GM18507 (cell line): Measurements from ENCODE around the gene UBE2U.
A peak's percentile ranks its signal among the peaks of the same experiment; 100 is the strongest.

Source experiments
- DNase-seq: peaks from one replicate; pipeline ENCODE4 v3.0.0; 2011; ENCODE audit warnings: low read depth; ENCODE audit not compliant: insufficient read length; ENCODE audit errors: extremely low spot score
- FAIRE-seq: peaks from 2 replicates; lab custom pipeline; 2011; peaks lifted over from hg19 to GRCh38; lab: Jason Lieb, UNC

UBE2U gene

GRCh38 chr1:64268653-64269557 lies 65.5 kb downstream of the UBE2U start:
- peak; percentile 22 for DNase-seq
- FAIRE-seq, result peak; percentile 63

GRCh38 chr1:64269558-64269884 lies 66.1 kb downstream of the UBE2U start:
- DNase-seq (no peak), FAIRE-seq (no peak)

DNA sequence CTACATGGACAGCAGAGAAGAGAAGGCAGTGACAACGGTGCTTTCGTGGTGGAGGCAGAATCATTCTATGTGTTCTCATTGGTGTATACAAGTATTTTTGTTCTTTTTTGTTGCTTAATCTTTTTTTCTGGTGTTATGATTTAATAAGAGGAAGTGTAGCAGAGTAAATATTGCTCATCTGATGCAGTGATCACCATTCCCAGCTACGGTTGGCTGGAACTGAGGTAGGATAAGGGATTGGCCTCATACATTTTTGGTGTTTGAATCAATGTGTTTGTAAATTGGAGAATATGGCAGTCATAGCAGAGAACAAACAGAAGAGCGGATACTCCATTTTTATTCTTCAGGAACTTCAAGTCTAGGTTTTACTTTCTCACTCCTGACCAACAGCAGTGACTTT lies 76.6 kb downstream of the UBE2U start:
- FAIRE-seq (no peak), DNase-seq (no peak)

DNA sequence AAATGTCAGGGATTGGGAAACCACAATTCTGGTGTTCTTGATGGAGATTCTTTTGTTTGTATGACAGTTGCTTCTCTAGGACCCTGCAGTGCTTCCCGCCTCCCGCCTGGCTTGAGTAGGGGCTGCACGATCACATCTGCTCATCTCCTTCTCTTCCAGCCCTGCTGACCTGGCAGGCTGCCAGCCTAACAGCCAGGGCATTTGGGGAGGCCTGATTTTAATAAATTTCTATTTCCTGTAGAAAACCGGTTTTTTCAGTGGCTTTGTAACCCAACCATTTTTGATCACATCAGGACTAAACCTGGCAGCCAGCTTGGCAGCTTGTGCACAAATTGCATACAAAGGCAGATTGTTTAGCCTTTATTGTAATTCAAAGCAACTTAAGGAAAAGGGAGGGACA lies 78.9 kb downstream of the UBE2U start:
- FAIRE-seq, result no peak
- DNase-seq, result no peak

DNA sequence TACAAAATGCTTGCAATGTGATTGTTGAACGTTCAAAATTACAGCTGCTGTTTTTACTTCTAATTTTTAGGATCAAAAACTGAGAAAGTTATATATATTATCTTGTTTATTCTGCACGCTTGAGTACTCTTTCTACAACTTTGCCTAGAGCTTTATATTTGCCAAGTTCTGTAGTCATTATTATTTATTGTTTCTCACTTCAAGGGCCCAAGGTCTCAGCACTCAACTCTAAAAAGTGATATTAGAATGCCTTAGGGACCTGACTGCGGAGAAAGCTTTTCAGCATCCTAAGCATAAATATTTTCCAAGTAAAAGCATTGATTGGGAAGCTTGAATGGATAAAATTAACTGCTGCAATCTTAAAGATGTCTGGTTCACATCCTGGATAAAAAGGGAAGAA lies 83.6 kb downstream of the UBE2U start:
- FAIRE-seq, result no peak
- no peak for DNase-seq

GRCh38 chr1:64290420-64290819 lies 87.0 kb downstream of the UBE2U start:
- FAIRE-seq (no peak), DNase-seq (no peak)

DNA sequence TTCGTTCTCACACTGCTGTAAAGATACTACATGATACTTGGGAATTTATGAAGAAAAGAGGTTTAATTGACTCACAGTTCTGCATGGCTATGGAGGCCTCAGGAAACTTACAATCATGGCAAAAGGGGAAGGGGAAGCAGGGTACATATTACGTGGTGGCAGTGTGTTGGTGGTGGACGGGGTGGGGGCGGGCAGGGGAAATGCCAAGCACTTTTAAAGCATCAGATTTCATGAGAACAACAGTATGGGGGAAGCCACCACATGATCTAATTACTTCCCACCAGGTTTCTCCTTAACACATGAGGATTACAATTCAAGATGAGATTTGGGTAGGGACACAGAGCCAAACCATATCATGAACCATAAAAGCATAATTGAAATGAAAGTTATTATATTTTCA lies 88.5 kb downstream of the UBE2U start:
- FAIRE-seq, result no peak
- DNase-seq, result no peak

DNA sequence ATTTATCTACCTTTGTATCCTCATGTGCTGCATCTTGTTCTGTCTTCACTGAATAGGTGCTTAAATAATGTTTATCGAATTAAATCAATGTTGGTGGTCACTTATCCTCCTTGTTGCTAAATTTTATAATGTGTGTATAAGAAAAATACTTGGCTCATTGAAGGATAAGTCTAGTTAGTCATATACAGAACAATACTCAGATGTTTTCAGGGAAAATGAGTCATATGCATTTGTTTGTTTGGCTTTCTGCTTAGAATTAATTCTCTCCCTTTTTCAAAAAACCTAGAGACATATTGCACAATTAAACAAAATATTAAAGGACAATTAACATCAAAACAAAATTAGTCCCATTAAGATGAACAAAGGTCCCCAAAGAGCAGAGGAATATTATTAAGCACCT lies 89.0 kb downstream of the UBE2U start:
- FAIRE-seq (no peak), DNase-seq (no peak)

DNA sequence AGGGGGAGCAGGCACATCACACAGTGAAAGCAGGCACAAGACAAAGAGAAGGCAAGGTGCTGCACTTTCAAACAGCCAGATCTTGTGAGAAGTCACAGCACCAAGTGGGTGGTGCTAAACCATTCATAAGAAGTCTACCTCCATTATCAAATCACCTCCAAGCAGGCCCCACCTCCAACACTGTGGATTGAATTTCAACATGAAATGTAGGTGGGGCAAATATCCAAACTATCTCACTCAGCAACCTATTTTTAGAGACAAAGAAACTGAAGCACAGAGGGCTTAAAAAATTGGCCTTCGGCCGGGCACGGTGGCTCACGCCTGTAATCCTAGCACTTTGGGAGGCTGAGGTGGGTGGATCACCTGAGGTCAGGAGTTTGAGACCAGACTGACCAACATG lies 90.4 kb downstream of the UBE2U start:
- FAIRE-seq, result no peak
- no peak for DNase-seq

- FAIRE-seq, result no peak
These were observed 91.7 kb downstream of the UBE2U start for GRCh38 chr1:64295136-64295535.

DNA sequence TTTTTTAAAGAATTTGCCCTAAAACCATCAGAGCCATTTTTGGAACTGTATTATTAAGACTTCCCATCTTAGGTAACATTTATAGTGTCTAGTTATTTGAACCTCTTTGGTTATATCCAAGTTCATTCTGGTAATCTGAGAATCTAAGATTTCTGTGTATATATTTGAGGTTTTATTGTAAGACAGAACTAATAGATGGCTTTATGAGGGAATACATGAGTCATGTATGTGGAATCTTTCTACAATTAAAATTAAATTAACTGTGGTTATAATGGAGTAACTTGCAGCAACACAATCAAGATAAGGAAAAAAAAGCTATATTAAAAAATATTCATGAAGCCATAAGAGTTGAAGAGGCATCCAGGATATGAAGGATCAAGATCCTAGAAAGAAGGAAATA lies 92.1 kb downstream of the UBE2U start:
- DNase-seq, result no peak
- FAIRE-seq, result no peak

More at GRCh38 chr1:64295136-64295535, 91.7 kb downstream of the UBE2U start:
- DNase-seq, result no peak

DNA sequence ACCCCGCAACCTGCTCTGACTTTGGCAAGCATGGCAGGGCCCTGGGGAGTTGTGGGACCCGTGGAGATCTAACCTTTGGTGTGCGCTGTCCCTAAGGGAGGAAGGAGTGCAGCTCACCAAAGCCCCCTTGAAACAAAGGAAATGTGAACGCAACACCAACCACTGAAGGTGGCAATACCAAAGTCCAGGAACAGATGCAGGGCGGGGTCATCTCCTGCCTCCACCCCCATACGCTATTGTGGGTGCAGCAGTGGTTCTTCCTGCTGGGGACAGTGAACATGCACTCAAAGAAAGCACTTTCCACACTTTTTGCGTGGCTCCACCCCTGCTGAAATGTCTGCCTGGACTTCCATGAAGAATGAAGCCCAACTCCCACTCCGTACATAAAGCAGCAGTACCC lies 93.0 kb downstream of the UBE2U start:
- no peak for FAIRE-seq
- no peak for DNase-seq

GRCh38 chr1:64302194-64302593 lies 98.8 kb downstream of the UBE2U start:
- DNase-seq, result no peak
- no peak for FAIRE-seq

DNA sequence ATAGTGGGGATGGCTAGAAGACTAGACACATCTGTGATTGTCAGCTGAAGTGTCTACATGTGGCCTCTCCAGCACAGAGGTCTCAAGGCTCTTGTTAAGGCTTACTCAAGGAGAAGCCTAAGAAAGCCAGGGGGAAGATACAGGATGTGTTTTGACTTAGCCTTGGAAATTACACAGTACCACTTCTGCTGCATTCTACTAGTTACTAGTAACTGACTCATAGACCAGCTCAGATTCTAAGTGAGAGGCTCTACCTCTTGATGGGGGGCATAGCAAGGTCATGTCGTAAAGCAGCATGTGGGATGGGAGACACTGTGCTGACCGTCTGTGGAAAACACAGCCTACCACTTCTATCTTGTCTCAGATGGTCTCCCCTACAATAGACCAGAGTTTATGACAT lies 99.5 kb downstream of the UBE2U start:
- no peak for FAIRE-seq
- DNase-seq, result no peak

GRCh38 chr1:64304823-64305222 lies 101.4 kb downstream of the UBE2U start:
- FAIRE-seq (no peak), DNase-seq (no peak)

- DNase-seq, result no peak
- no peak for FAIRE-seq
These were observed 105.4 kb downstream of the UBE2U start for GRCh38 chr1:64308866-64309265.

GRCh38 chr1:64309431-64309831 lies 106.0 kb downstream of the UBE2U start:
- no peak for FAIRE-seq
- no peak for DNase-seq

DNA sequence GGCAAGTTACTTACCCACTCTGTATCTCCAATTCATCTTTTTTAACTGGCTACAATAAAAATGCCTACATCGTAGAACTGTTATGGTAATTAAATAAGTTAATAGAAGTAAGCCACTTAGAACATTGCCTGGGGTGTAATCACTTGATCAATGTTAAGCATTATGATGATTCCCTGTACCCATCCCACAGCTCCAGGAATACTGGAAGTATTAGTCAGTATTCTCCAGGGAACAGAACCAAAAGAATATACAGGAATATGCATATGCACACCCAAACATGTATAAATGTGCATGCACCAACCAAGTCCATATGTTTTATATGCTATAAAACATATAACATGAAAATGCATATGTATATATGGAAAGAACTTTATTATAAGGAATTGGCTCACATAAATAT lies 107.3 kb downstream of the UBE2U start:
- FAIRE-seq (no peak), DNase-seq (no peak)

- DNase-seq (no peak), FAIRE-seq (no peak)
These were observed 109.0 kb downstream of the UBE2U start for GRCh38 chr1:64312431-64312830.

DNA sequence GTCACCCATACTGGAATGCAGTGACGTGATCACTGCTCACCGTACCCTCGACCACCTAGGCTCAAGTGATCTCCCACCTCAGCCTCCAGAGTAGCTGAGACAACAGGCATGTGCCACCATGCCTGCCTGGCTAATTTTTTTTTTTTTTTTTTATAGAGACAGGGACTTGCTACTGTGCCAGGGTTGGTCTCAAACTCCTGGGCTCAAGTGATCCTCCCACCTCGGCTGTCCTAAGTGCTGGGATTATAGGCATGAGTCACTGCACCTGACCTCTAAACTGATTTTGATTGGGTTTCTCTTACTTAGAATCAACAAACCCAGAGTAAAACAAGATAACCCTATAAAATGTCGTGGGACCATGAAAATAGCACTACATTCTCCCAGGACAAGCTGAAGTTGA lies 112.0 kb downstream of the UBE2U start:
- no peak for FAIRE-seq

More for the DNA sequence above, 112.0 kb downstream of the UBE2U start:
- no peak for DNase-seq
